HCT116 (cell line): ENCODE measurements around the gene TET2. TPM values are rescaled to one million over a fixed set of nuclear protein-coding genes. Genes with fewer than 3 reads are reported as not detected.

Source experiments
- ATAC-seq: fragments of 200-7000 bp; cut with Tn5 transposase; 2 replicates; pipeline ENCODE4 v1.9.1; 2020; ENCODE audit warnings: mild to moderate bottlenecking, moderate library complexity
- BruUV-seq: library from RNA; stranded (reverse); fragments of 400-500 nt; replicated peaks from 2 replicates; lab custom pipeline; 2021; lab: Mats Ljungman, UMichigan
- CTCF ChIA-PET: fragments of 300-600 bp; sonication (Branson Sonifier 250); formaldehyde crosslinking; loops from one replicate; lab custom pipeline; 2021; ENCODE audit warnings: antibody characterized with exemption; lab: Charles Lee
- POLR2A ChIA-PET: fragments of 300-600, 350-600 bp; sonication (Branson Sonifier 250); formaldehyde crosslinking; loops from one replicate; lab custom pipeline; 2021; ENCODE audit warnings: antibody characterized with exemption; lab: Charles Lee
- RAD21 ChIA-PET, 2 experiments: fragments of 300-600 bp; sonication (Branson Sonifier 250); formaldehyde crosslinking; loops; one replicate each; lab custom pipeline; 2023; ENCODE audit warnings: low total read pairs in 2 of 2; ENCODE audit not compliant: uncharacterized antibody in 2 of 2, unreplicated experiment in 2 of 2, low non-redundant PET in 1 of 2; lab: Charles Lee
- DNase-seq: peaks from one replicate; pipeline ENCODE4 v3.0.0-alpha.2; 2010; ENCODE audit warnings: low read depth, low spot score
- H2AFZ ChIP-seq: fragments of 200-600 bp; shearing (Covaris generic), sonication (generic); 2 replicates; pipeline ENCODE4 v1.6.1; 2017; ENCODE audit warnings: low read depth, mixed run types, mixed read lengths, antibody characterized with exemption, low read length; ENCODE audit not compliant: poor library complexity, severe bottlenecking
- H3K27ac ChIP-seq: 2 replicates; pipeline ENCODE4 v1.5.1; 2012; ENCODE audit warnings: low read depth, low read length
- H3K27me3 ChIP-seq: fragments of 200-600 bp; sonication (generic); 2 replicates; pipeline ENCODE4 v1.6.1; 2016; ENCODE audit warnings: mixed run types, low read length, mixed read lengths; ENCODE audit not compliant: insufficient read depth
- H3K36me3 ChIP-seq, 2 experiments: fragments of 200-500 bp in 1 of 2; fragments of 200-600 bp in 1 of 2; sonication (Bioruptor generic) in 1 of 2; sonication (generic) in 1 of 2; 2 replicates each; pipeline versions ENCODE4 v1.5.1 to v1.6.1; 2014 to 2016; ENCODE audit warnings: low read length in 2 of 2, inconsistent platforms in 1 of 2, mixed read lengths in 1 of 2, mixed run types in 1 of 2; ENCODE audit not compliant: insufficient read depth in 2 of 2, control insufficient read depth in 1 of 2
- H3K4me1 ChIP-seq, 2 experiments: fragments of 200-600 bp in 1 of 2; sonication (generic) in 1 of 2; 2 replicates each; pipeline versions ENCODE4 v1.5.1 to v1.6.1; 2012 to 2017; ENCODE audit warnings: low read length in 2 of 2, inconsistent platforms in 1 of 2, mild to moderate bottlenecking in 1 of 2, mixed read lengths in 1 of 2, mixed run types in 1 of 2, moderate library complexity in 1 of 2; ENCODE audit not compliant: insufficient read depth in 2 of 2, control insufficient read depth in 1 of 2
- H3K4me2 ChIP-seq: fragments of 200-600 bp; sonication (generic); 2 replicates; pipeline ENCODE4 v1.6.1; 2017; ENCODE audit warnings: mixed run types, low read length, mixed read lengths
- H3K4me3 ChIP-seq, 2 experiments: fragments of 200-600 bp in 1 of 2; sonication (generic) in 1 of 2; replicated peaks in 1 of 2; 2 replicates each; pipeline ENCODE4 v1.5.1; 2011 to 2016; ENCODE audit warnings: low read length in 2 of 2, control low read depth in 1 of 2, low read depth in 1 of 2, mild to moderate bottlenecking in 1 of 2, mixed read lengths in 1 of 2, mixed run types in 1 of 2
- H3K79me2 ChIP-seq: fragments of 200-600 bp; sonication (generic); 2 replicates; pipeline ENCODE4 v1.6.1; 2017; ENCODE audit warnings: mild to moderate bottlenecking, mixed run types, low read length, moderate library complexity, mixed read lengths; ENCODE audit not compliant: insufficient read depth
- H3K9ac ChIP-seq: fragments of 200-600 bp; sonication (generic); 2 replicates; pipeline ENCODE4 v1.6.1; 2016; ENCODE audit warnings: low read length, mixed read lengths
- H3K9me2 ChIP-seq: fragments of 200-600 bp; sonication (generic), shearing (Covaris generic); 2 replicates; pipeline ENCODE4 v1.6.1; 2017; ENCODE audit warnings: mixed run types, mild to moderate bottlenecking, moderate library complexity; ENCODE audit not compliant: insufficient read depth
- H3K9me3 ChIP-seq, 2 experiments: fragments of 200-500 bp in 1 of 2; fragments of 200-600 bp in 1 of 2; sonication (Bioruptor generic) in 1 of 2; sonication (generic) in 1 of 2; 2 replicates each; pipeline ENCODE4 v1.6.1; 2014 to 2017; ENCODE audit warnings: low read length in 2 of 2, mixed read lengths in 2 of 2, inconsistent platforms in 1 of 2, low read depth in 1 of 2, mild to moderate bottlenecking in 1 of 2, mixed run types in 1 of 2, moderate library complexity in 1 of 2; ENCODE audit not compliant: control insufficient read depth in 1 of 2, insufficient read depth in 1 of 2
- H4K20me1 ChIP-seq: fragments of 200-600 bp; sonication (generic), shearing (Covaris generic); 2 replicates; pipeline ENCODE4 v1.6.1; 2017; ENCODE audit warnings: mixed run types, mild to moderate bottlenecking, moderate library complexity; ENCODE audit not compliant: insufficient read depth
- ATF3 ChIP-seq: IDR thresholded peaks from 2 replicates; pipeline ENCODE4 v1.6.1; 2012
- CBX3 ChIP-seq: IDR thresholded peaks from 2 replicates; pipeline ENCODE4 v1.6.1; 2012; ENCODE audit warnings: low read depth
- CTCF ChIP-seq, 3 experiments: fragments of 200-600 bp in 1 of 3; sonication (generic) in 1 of 3; IDR thresholded peaks in 2 of 3; conservative IDR thresholded peaks in 1 of 3; 2 replicates each; pipeline ENCODE4 v1.5.1; 2012 to 2017; ENCODE audit warnings: low read depth in 2 of 3, low read length in 2 of 3, antibody characterized with exemption in 1 of 3, borderline replicate concordance in 1 of 3, control low read depth in 1 of 3, mild to moderate bottlenecking in 1 of 3, mixed read lengths in 1 of 3, mixed run types in 1 of 3, moderate library complexity in 1 of 3; ENCODE audit not compliant: insufficient read depth in 1 of 3
- EGR1 ChIP-seq: IDR thresholded peaks from 2 replicates; pipeline ENCODE4 v1.6.1; 2012; ENCODE audit warnings: low read depth
- EZH2phosphoT487 ChIP-seq: fragments of 200-600 bp; IDR thresholded peaks from 2 replicates; pipeline ENCODE4 v1.6.1; 2018; ENCODE audit warnings: antibody characterized with exemption, borderline replicate concordance
- FOSL1 ChIP-seq: IDR thresholded peaks from 2 replicates; pipeline ENCODE4 v1.6.1; 2012; ENCODE audit warnings: low read depth
- RAD21 ChIP-seq: IDR thresholded peaks from 2 replicates; pipeline ENCODE4 v1.6.1; 2012; ENCODE audit warnings: low read depth, mild to moderate bottlenecking
- SIN3A ChIP-seq: IDR thresholded peaks from 2 replicates; pipeline ENCODE4 v1.6.1; 2012; ENCODE audit warnings: low read depth
- SRF ChIP-seq: IDR thresholded peaks from 2 replicates; pipeline ENCODE4 v1.6.1; 2012; ENCODE audit warnings: low read depth
- TCF7L2 ChIP-seq: IDR thresholded peaks from 2 replicates; pipeline ENCODE4 v1.7.0; 2011; ENCODE audit warnings: borderline replicate concordance, inconsistent platforms; ENCODE audit not compliant: insufficient read depth, insufficient read length; ENCODE audit errors: extremely low read depth
- YY1 ChIP-seq: IDR thresholded peaks from 2 replicates; pipeline ENCODE4 v1.6.1; 2011; ENCODE audit warnings: low read length, low read depth, moderate library complexity, mild to moderate bottlenecking; ENCODE audit not compliant: insufficient replicate concordance; ENCODE audit errors: extremely low read depth
- intact Hi-C: fragments of 100-400 bp; cut with micrococcal nuclease; formaldehyde crosslinking; loops from 2 replicates; pipeline ENCODE4 v1.10.0; 2022
- total RNA-seq: library from RNA; stranded (reverse); gene quantifications from one replicate; pipeline ENCODE4 v1.2.1, GENCODE V29; 2021; ENCODE audit not compliant: unreplicated experiment
- TF ChIP-seq, protein P1 (sequence below): IDR thresholded peaks from 2 replicates; pipeline ENCODE4 v1.6.1; 2012; ENCODE audit warnings: low read depth
- TF ChIP-seq, protein P2 (sequence below): IDR thresholded peaks from 2 replicates; pipeline ENCODE4 v1.6.1; 2012

The TET2 gene
- total RNA-seq, 1 experiment from 2014 or later: 9.7 TPM

- intact Hi-C loops: no loop called here
- H3K9me2 ChIP-seq: no peaks in the 10 kb centered on the region
- ATAC-seq (no peak), DNase-seq (no peak)
- peaks cover 0 to 3% of the 10 kb centered on the region in 2 experiments; a peak in 1 of 4 replicates for H3K4me1 ChIP-seq
- H3K27ac ChIP-seq: no peak overlapping the region
- H3K9ac ChIP-seq: no peak overlapping the region
- H4K20me1 ChIP-seq: no peaks in the 10 kb centered on the region
- no peak overlapping the region for H3K4me2 ChIP-seq
- no peak overlapping the region for H3K4me3 ChIP-seq
- POLR2A ChIA-PET: no interaction called here
- RAD21 ChIA-PET: no interaction called here
- BruUV-seq: no TSS peak
- no peaks in the 10 kb centered on the region for H3K79me2 ChIP-seq
- H3K9me3 ChIP-seq: no peaks in the 10 kb centered on the region
- no peaks in the 10 kb centered on the region for H3K36me3 ChIP-seq
- CTCF ChIA-PET: no interaction called here
- H2AFZ ChIP-seq: no peak overlapping the region
- TF ChIP-seq FOSL1: no peak
- TF ChIP-seq EGR1: no peak
- no peak for TF ChIP-seq CBX3
- TF ChIP-seq SRF: no peak
- no peak for TF ChIP-seq SIN3A
- no peak for TF ChIP-seq RAD21
- TF ChIP-seq EZH2phosphoT487: no peak
- TF ChIP-seq, protein P1, sequence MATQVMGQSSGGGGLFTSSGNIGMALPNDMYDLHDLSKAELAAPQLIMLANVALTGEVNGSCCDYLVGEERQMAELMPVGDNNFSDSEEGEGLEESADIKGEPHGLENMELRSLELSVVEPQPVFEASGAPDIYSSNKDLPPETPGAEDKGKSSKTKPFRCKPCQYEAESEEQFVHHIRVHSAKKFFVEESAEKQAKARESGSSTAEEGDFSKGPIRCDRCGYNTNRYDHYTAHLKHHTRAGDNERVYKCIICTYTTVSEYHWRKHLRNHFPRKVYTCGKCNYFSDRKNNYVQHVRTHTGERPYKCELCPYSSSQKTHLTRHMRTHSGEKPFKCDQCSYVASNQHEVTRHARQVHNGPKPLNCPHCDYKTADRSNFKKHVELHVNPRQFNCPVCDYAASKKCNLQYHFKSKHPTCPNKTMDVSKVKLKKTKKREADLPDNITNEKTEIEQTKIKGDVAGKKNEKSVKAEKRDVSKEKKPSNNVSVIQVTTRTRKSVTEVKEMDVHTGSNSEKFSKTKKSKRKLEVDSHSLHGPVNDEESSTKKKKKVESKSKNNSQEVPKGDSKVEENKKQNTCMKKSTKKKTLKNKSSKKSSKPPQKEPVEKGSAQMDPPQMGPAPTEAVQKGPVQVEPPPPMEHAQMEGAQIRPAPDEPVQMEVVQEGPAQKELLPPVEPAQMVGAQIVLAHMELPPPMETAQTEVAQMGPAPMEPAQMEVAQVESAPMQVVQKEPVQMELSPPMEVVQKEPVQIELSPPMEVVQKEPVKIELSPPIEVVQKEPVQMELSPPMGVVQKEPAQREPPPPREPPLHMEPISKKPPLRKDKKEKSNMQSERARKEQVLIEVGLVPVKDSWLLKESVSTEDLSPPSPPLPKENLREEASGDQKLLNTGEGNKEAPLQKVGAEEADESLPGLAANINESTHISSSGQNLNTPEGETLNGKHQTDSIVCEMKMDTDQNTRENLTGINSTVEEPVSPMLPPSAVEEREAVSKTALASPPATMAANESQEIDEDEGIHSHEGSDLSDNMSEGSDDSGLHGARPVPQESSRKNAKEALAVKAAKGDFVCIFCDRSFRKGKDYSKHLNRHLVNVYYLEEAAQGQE: no peak
- no peak for TF ChIP-seq TCF7L2
- TF ChIP-seq ATF3: no peak
- TF ChIP-seq CTCF (IDR thresholded peaks at IDR 0.05 in 2 of 3, conservative IDR thresholded peaks at IDR 0.05 in 1 of 3; ENCODE audit: borderline replicate concordance in 1 of 3, insufficient read depth in 1 of 3, low read depth in 2 of 3, low read length in 2 of 3): no peak
- no peak for TF ChIP-seq YY1
- TF ChIP-seq, protein P2, sequence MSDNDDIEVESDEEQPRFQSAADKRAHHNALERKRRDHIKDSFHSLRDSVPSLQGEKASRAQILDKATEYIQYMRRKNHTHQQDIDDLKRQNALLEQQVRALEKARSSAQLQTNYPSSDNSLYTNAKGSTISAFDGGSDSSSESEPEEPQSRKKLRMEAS: no peak
- no peaks in the 10 kb centered on the region for H3K27me3 ChIP-seq
Observed at GRCh38 chr4:105186701-105187161, 40.1 kb downstream of the TET2 start.
